ENCODE results near the gene CACNA2D1.

The CACNA2D1 gene

DNA sequence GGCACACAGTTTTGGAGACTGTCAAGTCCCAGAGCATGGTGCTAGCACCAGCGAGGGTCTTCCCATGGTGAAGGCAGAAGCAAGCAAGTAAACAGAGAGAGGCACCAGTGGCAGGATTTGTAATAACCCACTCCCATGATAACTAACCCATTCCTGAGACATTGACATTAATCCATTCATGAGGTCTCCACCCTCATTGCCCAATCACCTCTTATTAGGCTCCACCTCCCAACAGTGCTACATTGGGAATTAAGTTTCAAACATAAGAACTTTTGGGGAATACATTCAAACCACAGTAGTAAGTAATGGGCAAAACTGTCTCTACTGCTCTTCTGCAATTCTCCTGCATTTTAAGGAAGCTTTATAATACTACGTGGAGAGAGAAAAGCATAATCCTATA, 193.6 kb downstream of the CACNA2D1 start:
- TF ChIP-seq POLR2A (IDR thresholded peaks at IDR 0.05; ENCODE audit: low read depth, low read length): no peak
- DNase-seq (ENCODE audit: insufficient read length, low spot score) (no peak), FAIRE-seq (no peak)

DNA sequence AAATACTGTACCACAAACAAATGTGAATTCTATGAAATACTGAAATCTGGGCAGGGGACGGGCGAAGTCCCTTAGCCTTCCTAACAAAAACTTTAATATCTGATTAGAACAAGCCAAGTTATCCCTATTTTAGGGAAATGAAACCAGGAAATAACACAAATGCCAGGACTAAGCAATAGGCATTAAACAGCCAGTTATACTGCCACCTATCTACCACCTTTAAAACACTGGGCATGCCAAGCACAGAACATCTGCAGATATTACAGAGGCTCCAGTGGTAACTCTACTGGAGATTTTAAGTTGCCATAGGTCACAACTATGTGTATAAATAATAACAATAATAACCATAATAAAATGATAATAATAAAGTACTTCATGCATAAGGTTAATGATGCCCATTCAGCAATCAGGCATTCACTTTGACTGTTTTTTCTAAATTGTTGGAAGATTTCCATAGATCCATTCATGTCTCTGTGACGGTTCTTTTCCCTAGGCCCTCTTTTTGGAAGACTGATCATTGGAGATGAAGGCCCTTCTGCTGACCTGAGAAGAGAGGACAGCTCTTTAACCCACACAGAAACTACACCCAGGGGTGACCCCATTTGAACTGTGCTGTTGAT, 195.7 kb downstream of the CACNA2D1 start:
- FAIRE-seq (peak; percentile 33), DNase-seq (ENCODE audit: insufficient read length, low spot score) (no peak)
- TF ChIP-seq POLR2A (IDR thresholded peaks at IDR 0.05; ENCODE audit: low read depth, low read length): no peak

DNA sequence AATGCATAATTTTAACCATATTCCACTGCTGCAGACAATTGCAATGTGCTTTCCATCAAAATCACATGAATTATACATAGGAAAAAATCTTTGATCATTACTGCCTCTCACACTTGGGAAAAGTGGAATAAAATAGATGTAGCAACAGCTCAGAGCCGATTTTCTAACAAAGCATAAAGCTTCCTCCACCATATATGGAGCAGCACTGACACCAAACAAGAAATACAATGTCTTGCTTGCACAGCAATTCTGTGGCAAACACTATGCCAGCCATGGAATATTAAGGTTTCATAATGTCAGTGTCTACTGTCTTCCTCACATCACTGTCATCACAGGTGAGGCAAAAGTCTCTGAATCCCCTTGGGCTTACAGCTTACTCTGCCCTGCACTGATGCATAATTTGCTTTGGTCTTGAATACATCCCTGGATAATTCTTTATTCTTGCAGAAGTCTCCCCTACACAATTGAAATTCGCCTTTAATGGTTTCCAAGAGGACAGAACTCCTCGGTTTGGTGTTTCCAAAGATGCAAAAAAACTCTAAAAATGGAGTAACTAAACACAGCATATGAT, 198.5 kb downstream of the CACNA2D1 start:
- TF ChIP-seq POLR2A (IDR thresholded peaks at IDR 0.05; ENCODE audit: low read depth, low read length): no peak
- no peak for FAIRE-seq
- DNase-seq (ENCODE audit: insufficient read length, low spot score): no peak

GRCh38 chr7:82241356-82241755, 202.2 kb downstream of the CACNA2D1 start:
- FAIRE-seq (no peak), DNase-seq (ENCODE audit: insufficient read length, low spot score) (no peak)
- no peak for TF ChIP-seq POLR2A (IDR thresholded peaks at IDR 0.05; ENCODE audit: low read depth, low read length)

DNA sequence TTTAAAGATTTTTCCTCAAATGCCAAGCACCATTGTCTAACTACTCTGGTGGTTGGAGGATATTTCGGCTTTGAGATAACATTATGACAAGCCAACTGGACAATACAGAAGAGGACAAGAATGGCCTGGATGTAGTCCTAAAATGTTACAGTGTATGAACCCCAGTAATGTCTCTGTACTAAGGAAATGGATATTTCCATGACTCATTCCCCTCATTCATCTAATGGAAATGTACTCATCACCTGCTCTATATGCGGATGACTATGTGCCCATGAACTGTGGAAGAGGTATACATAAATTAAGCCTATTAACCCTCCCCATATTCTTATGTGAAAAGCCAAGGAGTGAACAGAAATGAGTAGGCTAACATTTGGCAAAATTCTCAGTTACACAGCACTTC, 207.9 kb downstream of the CACNA2D1 start:
- FAIRE-seq (no peak), DNase-seq (ENCODE audit: insufficient read length, low spot score) (no peak)
- no peak for TF ChIP-seq POLR2A (IDR thresholded peaks at IDR 0.05; ENCODE audit: low read depth, low read length)

- TF ChIP-seq POLR2A (IDR thresholded peaks at IDR 0.05; ENCODE audit: low read depth, low read length): no peak
- FAIRE-seq (peak; percentile 45), DNase-seq (ENCODE audit: insufficient read length, low spot score) (no peak)
Observed at GRCh38 chr7:82234457-82235049, 209.0 kb downstream of the CACNA2D1 start.

DNA sequence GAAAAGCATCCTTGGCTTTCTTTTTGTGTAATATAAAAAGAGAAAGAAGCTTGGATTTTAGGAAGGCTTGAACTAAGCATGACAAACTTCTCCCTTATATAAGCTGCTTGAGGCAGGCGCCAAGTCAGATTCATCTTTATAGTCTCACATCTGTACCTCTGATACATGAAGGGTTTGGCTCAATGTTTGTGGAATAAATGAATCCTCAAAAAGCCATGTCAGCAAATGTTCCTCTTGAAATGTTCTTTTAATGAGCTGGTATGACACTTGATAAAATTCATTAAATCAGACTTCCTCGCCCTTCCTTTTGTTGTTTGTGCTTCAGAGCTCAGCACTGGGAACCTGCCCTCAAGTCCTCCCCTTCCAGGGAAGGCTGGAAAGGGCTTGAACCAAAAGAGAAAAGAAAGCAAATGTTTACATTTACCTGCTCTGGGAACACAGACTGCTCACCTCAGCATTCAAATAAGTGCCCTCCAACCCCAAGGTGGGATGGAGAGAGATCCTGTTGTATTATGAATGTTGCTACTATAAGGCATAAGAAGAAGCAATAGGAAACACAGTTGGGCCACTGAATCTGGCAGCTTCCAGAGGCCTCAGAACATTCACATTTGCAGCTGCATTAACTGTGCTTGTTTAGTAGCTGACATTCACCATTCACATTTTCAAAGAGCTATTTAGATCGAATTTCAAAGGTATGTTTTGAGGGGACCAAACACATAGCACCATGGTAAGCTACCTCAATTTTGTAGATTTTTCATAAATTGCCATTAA, 212.6 kb downstream of the CACNA2D1 start:
- no peak for DNase-seq (ENCODE audit: insufficient read length, low spot score)
- FAIRE-seq: no peak

DNA sequence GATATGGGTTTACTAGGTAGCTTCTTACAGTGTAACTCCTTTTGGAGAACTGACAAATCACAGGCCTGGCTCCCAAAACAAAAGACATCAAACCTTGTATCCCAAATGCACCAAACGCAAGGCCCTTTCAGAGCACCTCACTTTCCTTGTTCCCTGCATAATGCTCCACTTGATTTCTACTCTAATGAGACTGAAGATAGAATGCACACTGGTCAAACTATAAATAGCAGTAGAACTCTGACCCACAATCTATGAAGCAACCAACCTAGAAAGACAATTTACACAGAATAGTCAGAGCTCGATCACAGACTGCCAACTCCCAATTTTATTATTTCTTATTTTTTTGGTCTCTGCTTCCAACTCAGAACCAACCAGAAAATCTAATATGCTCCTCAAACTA, 214.4 kb downstream of the CACNA2D1 start:
- FAIRE-seq (no peak), DNase-seq (ENCODE audit: insufficient read length, low spot score) (no peak)
- no peak for TF ChIP-seq POLR2A (IDR thresholded peaks at IDR 0.05; ENCODE audit: low read depth, low read length)

More for the DNA sequence above, 212.6 kb downstream of the CACNA2D1 start:
- TF ChIP-seq POLR2A (IDR thresholded peaks at IDR 0.05; ENCODE audit: low read depth, low read length): no peak

DNA sequence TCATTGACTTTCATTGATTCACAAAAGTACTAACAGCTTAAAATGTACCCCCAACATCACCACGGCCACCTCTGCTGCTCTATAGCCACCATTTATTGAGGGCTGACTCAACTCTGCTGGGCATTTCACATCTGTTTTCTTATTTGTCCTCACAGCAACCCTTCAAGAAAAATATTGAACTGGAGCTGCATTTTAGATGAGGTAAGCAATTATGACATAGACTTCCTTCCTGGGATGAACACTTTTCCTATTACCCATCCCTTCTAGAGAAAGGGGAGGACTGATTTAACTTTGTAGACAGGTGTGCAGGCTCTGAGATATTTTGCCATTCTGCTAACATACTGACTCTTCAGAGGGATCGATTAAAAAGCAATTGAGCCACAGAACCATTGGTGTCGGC, 217.4 kb downstream of the CACNA2D1 start:
- TF ChIP-seq POLR2A (IDR thresholded peaks at IDR 0.05; ENCODE audit: low read depth, low read length): no peak
- FAIRE-seq: no peak
- no peak for DNase-seq (ENCODE audit: insufficient read length, low spot score)

DNA sequence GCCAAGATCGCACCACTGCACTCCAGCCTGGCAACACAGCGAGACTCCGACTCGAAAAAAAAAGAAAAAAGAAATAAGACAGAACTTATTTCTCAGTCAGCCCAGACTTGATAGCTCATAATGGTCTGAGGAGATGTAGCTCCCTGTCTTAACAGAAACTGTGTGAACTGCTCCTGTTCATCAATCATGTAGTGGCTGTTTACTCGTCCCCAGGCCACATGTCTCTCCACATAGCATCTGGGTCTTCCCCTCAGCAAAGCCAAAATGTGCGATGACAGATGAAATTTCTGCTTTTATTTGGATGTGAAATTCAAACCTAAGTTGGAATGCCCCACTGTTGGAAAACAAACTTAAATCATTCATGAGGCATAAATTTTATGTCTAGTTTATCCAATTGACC, 219.0 kb downstream of the CACNA2D1 start:
- no peak for DNase-seq (ENCODE audit: insufficient read length, low spot score)
- TF ChIP-seq POLR2A (IDR thresholded peaks at IDR 0.05; ENCODE audit: low read depth, low read length): no peak
- FAIRE-seq: no peak

GRCh38 chr7:82223580-82223979, 220.0 kb downstream of the CACNA2D1 start:
- FAIRE-seq (no peak), DNase-seq (ENCODE audit: insufficient read length, low spot score) (no peak)
- TF ChIP-seq POLR2A (IDR thresholded peaks at IDR 0.05; ENCODE audit: low read depth, low read length): no peak

- no peak for DNase-seq (ENCODE audit: insufficient read length, low spot score)
- TF ChIP-seq POLR2A (IDR thresholded peaks at IDR 0.05; ENCODE audit: low read depth, low read length): no peak
- no peak for FAIRE-seq
Observed at GRCh38 chr7:82221152-82221674, 222.4 kb downstream of the CACNA2D1 start.

DNA sequence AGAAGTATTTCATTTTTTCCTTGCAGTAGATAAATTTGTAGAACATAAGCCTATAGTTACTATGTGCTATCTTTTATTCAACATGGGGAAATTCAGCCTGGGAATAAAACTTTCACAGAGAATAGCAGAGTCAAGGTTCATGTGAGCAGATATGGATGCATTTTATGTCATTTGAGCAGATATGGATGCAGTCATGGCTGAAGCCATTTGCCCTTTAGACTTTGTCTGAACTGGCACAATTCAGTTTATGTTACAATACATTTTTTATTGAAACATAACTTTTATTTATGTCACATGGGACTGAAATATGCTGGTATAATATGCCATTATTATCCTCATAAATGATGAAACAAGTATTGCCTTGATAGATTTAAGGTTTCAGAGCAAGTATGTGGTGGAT, 231.1 kb downstream of the CACNA2D1 start:
- TF ChIP-seq POLR2A (IDR thresholded peaks at IDR 0.05; ENCODE audit: low read depth, low read length): no peak
- FAIRE-seq: no peak
- DNase-seq (ENCODE audit: insufficient read length, low spot score): no peak

- no peak for FAIRE-seq
- TF ChIP-seq POLR2A (IDR thresholded peaks at IDR 0.05; ENCODE audit: low read depth, low read length): no peak
- no peak for DNase-seq (ENCODE audit: insufficient read length, low spot score)
Observed at GRCh38 chr7:82211333-82211732, 232.2 kb downstream of the CACNA2D1 start.
